GM20000 (cell line): ENCODE data around the gene EIF4H.

Experiments
- DNase-seq: peaks from one replicate; pipeline ENCODE4 v3.0.0; 2012; ENCODE audit warnings: low spot score
- CTCF ChIP-seq: IDR thresholded peaks from 2 replicates; pipeline ENCODE4 v1.5.1; 2012; ENCODE audit warnings: mild to moderate bottlenecking, control low read depth; ENCODE audit errors: extremely low read depth, missing control alignments

The EIF4H gene

DNA sequence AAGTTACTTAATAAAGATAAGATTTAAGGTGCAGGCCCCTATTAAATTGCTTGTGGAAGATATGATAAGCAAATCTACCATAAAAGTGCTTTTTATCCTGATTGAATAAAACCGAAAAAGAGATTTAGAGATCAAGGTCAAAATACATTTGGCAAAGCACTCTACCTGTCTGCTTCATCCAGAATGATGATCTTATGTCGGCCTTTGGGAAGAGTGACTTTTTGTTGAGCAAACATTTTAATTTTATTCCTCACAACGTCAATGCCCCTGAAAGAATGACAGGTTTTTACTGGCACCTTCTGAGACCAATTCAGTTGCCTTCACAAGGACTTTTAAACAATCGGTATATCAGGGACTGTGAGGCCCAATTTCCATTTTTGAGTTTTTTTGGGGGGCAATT, 72.3 kb downstream of the EIF4H start:
- DNase-seq: no peak
- TF ChIP-seq CTCF: no peak
